ENCODE measurements around the gene ZNF674. TPM values are rescaled to one million over a fixed set of nuclear protein-coding genes. Genes with fewer than 3 reads are reported as not detected.

Gene ZNF674
- total and polyA plus RNA-seq, 10 of the 15 experiments (the other 5 are each of a cell fraction or from before 2014, with no cell fraction given) = 1.0 to 3.7 (median 1.8) TPM

DNA sequence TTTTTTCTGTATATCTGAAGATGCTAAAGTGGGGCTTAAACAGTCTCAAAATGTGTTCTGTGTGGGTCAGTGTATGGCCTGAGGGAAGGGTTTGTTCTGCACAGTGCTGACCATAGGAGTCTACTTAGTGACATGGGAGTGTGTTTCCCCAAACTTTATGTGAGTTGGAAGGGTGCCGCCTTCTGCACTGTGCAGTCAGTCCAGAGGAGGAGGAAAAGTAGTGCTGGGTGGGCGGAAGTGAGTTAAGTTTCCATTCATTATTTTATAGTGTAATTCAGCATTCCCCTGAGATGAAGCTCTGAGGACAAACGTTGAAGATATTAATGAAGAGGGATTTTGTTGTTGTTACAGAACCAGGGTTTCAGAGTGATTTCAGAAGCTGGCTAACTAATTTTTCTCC is 31.2 kb upstream of the ZNF674 start:
- H3K36me3 ChIP-seq (ENCODE audit: control insufficient read depth in 2 of 2, insufficient read depth in 2 of 2, low read length in 1 of 2) = no peaks in the 10 kb centered on the region; a peak in 1 of 4 replicates
- H2AFZ ChIP-seq (ENCODE audit: control insufficient read depth, low read depth, low read length) = no peak overlapping the region
- peak overlapping the region; percentile 61; the same call in 1 of the 2 replicates for H3K9ac ChIP-seq (ENCODE audit: control insufficient read depth, insufficient read depth, low read length)
- in situ Hi-C loops (cut with MboI) = no loop called here
- no peaks in the 10 kb centered on the region for H3K27me3 ChIP-seq (replicated peaks in 1 of 2; ENCODE audit: control insufficient read depth in 2 of 2, insufficient read depth in 2 of 2, low read length in 1 of 2)
- H4K20me1 ChIP-seq (ENCODE audit: control insufficient read depth, insufficient read depth) = no peaks in the 10 kb centered on the region
- FAIRE-seq (no peak), DNase-seq (ENCODE audit: low read depth, low spot score) (no peak), ATAC-seq (no peak)
- H3K9me3 ChIP-seq (replicated peaks; ENCODE audit: control insufficient read depth, insufficient read depth, low read length) = no peaks in the 10 kb centered on the region
- no peak overlapping the region for H3K27ac ChIP-seq (ENCODE audit: control insufficient read depth, insufficient read depth)
- POLR2A ChIA-PET = interaction anchor here (0.6 to 1.0 kb wide), 3 partner anchors 10 to 15 kb away, joined by 4 to 7 read pairs (median 5); no protein-coding TSS in a partner anchor
- TF ChIP-seq, protein P1, sequence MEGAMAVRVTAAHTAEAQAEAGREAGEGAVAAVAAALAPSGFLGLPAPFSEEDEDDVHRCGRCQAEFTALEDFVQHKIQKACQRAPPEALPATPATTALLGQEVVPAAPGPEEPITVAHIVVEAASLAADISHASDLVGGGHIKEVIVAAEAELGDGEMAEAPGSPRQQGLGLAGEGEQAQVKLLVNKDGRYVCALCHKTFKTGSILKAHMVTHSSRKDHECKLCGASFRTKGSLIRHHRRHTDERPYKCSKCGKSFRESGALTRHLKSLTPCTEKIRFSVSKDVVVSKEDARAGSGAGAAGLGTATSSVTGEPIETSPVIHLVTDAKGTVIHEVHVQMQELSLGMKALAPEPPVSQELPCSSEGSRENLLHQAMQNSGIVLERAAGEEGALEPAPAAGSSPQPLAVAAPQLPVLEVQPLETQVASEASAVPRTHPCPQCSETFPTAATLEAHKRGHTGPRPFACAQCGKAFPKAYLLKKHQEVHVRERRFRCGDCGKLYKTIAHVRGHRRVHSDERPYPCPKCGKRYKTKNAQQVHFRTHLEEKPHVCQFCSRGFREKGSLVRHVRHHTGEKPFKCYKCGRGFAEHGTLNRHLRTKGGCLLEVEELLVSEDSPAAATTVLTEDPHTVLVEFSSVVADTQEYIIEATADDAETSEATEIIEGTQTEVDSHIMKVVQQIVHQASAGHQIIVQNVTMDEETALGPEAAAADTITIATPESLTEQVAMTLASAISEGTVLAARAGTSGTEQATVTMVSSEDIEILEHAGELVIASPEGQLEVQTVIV (IDR thresholded peaks at IDR 0.05; ENCODE audit: borderline replicate concordance, partially characterized antibody) = no peak
- TF ChIP-seq DPF2 (IDR thresholded peaks at IDR 0.05) (no peak), CREB1 (IDR thresholded peaks at IDR 0.05; ENCODE audit: low read depth) (no peak), IKZF2 (IDR thresholded peaks at IDR 0.05) (no peak), E2F8 (IDR thresholded peaks at IDR 0.05; ENCODE audit: low read depth, partially characterized antibody) (no peak), SMAD5 (IDR thresholded peaks at IDR 0.05; ENCODE audit: low read depth) (no peak)
- TF ChIP-seq, protein P2, sequence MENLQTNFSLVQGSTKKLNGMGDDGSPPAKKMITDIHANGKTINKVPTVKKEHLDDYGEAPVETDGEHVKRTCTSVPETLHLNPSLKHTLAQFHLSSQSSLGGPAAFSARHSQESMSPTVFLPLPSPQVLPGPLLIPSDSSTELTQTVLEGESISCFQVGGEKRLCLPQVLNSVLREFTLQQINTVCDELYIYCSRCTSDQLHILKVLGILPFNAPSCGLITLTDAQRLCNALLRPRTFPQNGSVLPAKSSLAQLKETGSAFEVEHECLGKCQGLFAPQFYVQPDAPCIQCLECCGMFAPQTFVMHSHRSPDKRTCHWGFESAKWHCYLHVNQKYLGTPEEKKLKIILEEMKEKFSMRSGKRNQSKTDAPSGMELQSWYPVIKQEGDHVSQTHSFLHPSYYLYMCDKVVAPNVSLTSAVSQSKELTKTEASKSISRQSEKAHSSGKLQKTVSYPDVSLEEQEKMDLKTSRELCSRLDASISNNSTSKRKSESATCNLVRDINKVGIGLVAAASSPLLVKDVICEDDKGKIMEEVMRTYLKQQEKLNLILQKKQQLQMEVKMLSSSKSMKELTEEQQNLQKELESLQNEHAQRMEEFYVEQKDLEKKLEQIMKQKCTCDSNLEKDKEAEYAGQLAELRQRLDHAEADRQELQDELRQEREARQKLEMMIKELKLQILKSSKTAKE (IDR thresholded peaks at IDR 0.05; ENCODE audit: low read depth, poor library complexity, severe bottlenecking) = no peak
- TF ChIP-seq, protein P3, sequence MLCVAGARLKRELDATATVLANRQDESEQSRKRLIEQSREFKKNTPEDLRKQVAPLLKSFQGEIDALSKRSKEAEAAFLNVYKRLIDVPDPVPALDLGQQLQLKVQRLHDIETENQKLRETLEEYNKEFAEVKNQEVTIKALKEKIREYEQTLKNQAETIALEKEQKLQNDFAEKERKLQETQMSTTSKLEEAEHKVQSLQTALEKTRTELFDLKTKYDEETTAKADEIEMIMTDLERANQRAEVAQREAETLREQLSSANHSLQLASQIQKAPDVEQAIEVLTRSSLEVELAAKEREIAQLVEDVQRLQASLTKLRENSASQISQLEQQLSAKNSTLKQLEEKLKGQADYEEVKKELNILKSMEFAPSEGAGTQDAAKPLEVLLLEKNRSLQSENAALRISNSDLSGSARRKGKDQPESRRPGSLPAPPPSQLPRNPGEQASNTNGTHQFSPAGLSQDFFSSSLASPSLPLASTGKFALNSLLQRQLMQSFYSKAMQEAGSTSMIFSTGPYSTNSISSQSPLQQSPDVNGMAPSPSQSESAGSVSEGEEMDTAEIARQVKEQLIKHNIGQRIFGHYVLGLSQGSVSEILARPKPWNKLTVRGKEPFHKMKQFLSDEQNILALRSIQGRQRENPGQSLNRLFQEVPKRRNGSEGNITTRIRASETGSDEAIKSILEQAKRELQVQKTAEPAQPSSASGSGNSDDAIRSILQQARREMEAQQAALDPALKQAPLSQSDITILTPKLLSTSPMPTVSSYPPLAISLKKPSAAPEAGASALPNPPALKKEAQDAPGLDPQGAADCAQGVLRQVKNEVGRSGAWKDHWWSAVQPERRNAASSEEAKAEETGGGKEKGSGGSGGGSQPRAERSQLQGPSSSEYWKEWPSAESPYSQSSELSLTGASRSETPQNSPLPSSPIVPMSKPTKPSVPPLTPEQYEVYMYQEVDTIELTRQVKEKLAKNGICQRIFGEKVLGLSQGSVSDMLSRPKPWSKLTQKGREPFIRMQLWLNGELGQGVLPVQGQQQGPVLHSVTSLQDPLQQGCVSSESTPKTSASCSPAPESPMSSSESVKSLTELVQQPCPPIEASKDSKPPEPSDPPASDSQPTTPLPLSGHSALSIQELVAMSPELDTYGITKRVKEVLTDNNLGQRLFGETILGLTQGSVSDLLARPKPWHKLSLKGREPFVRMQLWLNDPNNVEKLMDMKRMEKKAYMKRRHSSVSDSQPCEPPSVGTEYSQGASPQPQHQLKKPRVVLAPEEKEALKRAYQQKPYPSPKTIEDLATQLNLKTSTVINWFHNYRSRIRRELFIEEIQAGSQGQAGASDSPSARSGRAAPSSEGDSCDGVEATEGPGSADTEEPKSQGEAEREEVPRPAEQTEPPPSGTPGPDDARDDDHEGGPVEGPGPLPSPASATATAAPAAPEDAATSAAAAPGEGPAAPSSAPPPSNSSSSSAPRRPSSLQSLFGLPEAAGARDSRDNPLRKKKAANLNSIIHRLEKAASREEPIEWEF (IDR thresholded peaks at IDR 0.05; ENCODE audit: insufficient replicate concordance, low read depth, low read length) = no peak
- H3K4me3 ChIP-seq = peak overlapping the region; percentile 69
- SMC1A ChIA-PET (ENCODE audit: uncharacterized antibody, unreplicated experiment) = interaction anchor here (0.7 to 2.2 kb wide), 10 partner anchors 9 to 168 kb away, joined by 3 to 8 read pairs (median 4); no protein-coding TSS in a partner anchor
- CTCF ChIA-PET = interaction anchor here (1.0 to 4.2 kb wide), 11 partner anchors 11 to 773 kb away, joined by 3 to 19 read pairs (median 3); no protein-coding TSS in a partner anchor
- WGBS (ENCODE audit: insufficient coverage, insufficient replicate concordance, low lambda C conversion rate, missing lambda C conversion rate) = 16% methylated on average over 3 of the region's 3 CpGs
- RAD21 ChIA-PET (ENCODE audit: unreplicated experiment) = interaction anchor here (0.8 to 4.4 kb wide), 5 partner anchors 11 to 77 kb away, joined by 3 to 22 read pairs (median 5); no protein-coding TSS in a partner anchor
- peaks cover 18% of the 10 kb centered on the region for H3K4me1 ChIP-seq (ENCODE audit: control insufficient read depth, insufficient read depth, low read length)
- intact Hi-C loops (cut with micrococcal nuclease; ENCODE audit: unreplicated experiment) = no loop called here
- peaks cover 44% of the 10 kb centered on the region for H3K79me2 ChIP-seq (ENCODE audit: control insufficient read depth, insufficient read depth, low read length)
- peak overlapping the region; percentile 75 for H3K4me2 ChIP-seq (ENCODE audit: control insufficient read depth, insufficient read depth)
- no TSS peak for BruUV-seq (replicated peaks)

Measured in GM12878 (cell line).